GM21423 (cell line): ENCODE measurements around the gene WDFY1.

ENCODE experiments used
- ATAC-seq: cut with Tn5 transposase; IDR thresholded peaks from one replicate; pipeline ENCODE4 v1.9.1; 2021; ENCODE audit warnings: mild to moderate bottlenecking, moderate library complexity; ENCODE audit not compliant: unreplicated experiment

WDFY1 gene

GRCh38 chr2:223932816-223933800 lies 12.0 kb downstream of the WDFY1 start:
- ATAC-seq = no peak

GRCh38 chr2:223930103-223930976 lies 14.8 kb downstream of the WDFY1 start:
- no peak for ATAC-seq

DNA sequence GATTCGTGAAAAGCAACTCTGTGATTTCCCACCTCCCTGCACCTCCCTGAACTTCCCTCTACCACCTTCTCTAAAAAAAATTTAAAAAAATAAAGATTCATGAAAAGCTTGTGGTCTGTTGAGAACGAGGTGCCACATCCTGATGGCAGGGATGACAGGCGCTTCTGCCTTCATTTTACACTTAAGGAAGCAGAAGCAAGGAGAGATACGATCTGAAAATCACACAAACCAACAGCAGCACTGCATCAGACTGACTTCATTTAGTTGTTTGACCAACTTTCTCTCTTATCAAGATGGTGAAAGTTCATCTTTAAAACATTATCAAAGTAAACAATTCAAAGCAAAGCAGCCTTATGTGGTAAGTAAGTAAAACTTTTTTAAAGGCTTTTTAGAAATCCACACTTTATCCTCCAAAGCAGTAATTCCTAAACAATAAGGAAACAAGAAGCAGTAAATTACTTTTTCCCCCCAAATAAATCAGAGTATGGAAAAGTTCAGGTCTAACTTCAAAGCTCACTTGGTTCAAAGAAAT lies 15.5 kb downstream of the WDFY1 start:
- no peak for ATAC-seq

DNA sequence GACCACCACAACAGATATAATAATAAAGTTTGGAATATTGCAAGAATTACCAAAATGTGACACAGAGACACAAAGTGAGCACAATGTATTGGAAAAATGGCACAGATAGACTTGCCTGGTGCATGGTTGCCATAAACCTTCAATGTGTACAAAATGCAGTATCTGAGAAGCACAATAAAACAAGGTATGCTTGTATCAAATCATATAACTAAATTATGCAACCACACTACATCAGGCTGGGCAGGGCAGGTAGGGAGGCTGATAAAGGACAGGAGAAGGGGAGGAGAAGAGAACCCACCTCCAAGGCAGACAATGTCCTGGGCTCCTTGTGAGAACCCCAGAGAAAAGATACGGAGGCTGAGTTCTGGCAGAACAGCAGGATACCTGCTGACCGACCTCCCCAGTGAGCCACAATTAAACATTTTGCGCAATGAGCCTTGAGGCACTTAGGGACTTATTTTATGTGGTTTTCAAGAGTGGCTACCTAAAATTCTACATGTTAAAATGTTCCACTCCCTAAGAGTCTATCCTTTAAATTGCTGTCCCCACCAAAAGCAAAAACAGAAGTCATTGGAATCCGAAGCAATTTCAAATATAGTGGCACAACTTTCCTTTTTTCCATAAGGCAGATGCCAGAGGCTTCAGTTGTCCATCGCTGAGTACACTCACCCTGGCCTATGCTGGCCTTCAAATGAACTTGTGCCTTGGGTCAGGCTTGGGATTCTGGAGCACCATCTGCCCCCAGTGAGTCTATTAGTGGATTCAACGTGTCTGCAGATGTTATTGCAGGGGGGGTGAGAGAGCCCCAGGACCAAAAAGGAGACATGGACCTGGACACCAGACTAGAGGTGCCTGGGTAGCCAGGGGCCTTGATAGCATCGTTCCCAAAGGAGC lies 16.8 kb downstream of the WDFY1 start:
- no peak for ATAC-seq

GRCh38 chr2:223925106-223925505 lies 20.0 kb downstream of the WDFY1 start:
- ATAC-seq = no peak

DNA sequence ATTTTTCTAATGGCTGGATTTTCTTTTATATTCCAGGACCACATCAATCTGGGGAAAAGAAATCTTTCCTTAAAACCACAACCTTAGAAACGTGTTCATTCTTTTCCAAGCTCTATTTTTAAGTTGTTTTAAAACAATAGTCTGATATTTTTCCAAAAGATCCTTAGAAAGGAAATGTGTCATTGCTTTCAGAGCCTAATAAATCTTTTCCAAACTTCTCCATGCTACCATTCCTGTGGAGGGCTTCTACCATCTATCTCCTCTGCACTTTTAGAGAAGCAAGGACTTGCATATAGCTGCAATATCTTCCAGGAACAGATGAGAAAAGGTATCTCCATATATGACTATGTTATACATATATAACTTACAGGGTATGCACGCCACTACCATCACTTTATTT lies 21.2 kb downstream of the WDFY1 start:
- no peak for ATAC-seq

DNA sequence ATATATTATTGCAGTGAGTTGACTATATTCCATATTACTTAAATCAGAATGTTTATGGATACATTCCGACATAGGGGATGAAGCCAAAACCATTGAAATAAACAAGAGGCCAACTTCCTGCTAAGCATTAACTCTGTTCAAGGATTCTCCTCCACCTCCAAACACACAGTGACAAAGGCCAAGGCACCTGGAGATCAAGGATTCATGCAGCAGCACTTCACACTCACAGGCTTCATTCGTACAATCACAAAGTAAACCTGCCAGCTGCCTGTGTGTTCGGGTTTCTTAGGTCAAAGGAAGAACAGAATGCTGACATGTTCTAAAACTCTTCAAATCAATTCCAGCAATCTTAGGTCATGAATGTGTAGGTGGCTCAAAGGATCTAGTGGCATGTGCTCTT lies 22.8 kb downstream of the WDFY1 start:
- no peak for ATAC-seq

GRCh38 chr2:223921204-223921603 lies 23.9 kb downstream of the WDFY1 start:
- no peak for ATAC-seq

- ATAC-seq = no peak
Observed at GRCh38 chr2:223920109-223920508, 25.0 kb downstream of the WDFY1 start.

- no peak for ATAC-seq
Observed at GRCh38 chr2:223918671-223919134, 26.4 kb downstream of the WDFY1 start.

DNA sequence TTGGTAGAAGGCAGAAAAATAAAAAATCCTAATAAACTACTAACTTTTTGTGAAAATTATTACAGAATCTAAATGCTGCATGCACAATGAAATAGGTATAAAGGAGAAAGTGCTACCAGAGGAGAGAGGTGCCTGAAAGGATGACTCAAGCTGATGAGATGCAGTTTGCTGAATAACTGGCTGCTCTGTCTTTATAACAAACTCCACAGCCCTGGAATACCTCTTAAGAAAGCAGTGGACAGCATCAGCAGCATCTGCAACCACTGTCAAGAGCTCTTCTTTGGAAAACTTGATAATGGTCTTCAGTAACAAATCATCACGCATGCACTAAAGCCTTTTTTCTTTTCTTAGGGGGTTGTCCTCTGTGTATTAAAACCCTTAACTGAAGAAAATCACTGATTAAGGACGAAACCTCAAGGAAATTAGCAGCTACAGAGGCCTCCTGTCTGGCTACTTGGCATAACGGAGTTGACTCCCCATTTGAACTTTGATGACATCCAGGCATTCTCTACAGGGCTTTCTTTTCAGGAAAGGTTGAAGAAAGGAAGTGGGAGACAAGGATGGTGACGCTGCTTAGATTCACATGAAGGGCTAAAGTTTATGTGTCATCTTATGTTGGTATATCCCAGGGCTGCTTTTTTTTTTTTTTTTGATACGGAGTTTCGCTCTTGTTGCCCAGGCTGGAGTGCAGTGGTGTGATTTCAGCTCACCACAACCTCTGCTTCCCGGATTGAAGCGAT lies 28.8 kb downstream of the WDFY1 start:
- ATAC-seq = no peak

GRCh38 chr2:223915071-223915470 lies 30.1 kb downstream of the WDFY1 start:
- no peak for ATAC-seq

- ATAC-seq = no peak
Observed at GRCh38 chr2:223914324-223914723, 30.8 kb downstream of the WDFY1 start.

DNA sequence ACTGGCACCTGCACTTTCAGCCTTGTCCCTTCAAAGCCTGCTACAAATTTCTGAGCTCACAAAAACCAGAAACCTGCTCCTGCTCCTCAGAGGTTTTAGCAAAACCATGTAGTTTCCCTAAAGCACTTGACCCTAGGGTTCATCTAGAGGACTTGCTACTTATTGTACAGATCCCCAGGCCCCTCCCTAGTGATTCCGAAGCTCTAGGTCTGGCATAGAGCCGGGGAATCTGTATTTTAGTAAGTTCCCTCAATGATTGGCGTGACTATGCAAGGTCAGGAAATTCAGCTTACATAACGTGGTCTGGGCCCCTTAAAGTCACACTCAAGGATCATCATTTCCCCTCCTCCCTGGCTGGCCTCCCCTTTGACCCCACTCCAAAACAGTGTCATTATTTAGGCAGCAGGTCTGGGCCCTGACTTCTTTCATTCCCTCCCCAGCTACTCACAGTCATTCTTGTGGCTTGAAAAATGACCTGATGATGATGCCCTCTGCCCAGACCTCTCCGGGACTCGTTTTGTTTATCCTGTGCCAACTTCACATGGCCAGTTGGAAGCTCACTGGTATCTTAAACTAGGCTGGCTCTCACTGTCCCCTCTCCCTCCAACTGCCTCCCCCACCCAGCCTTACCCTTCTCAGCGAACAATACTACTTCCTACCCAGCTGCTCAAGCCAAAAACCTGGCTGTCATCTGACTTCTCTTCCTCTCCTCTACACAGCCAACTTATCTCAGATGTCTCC lies 36.0 kb downstream of the WDFY1 start:
- no peak for ATAC-seq

- no peak for ATAC-seq
Observed at GRCh38 chr2:223908304-223908998, 36.7 kb downstream of the WDFY1 start.

DNA sequence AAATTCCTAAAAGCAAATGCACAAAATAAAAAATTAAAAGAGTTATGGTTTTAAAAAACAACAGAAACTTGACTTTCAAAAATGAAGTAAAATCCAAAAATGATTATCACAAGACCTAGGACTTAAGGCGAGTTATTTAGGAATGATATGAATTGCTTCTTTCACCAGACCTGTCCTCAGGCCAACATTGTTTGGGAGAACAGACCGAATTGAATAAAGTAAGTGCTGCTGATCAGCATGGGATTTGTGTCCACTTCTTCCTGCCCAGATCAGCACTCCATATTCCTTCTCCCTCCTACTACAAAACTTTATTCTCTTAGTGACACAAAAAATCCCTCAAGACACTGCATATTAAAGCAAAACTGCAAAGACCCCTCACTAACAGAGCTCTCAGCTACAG lies 39.1 kb downstream of the WDFY1 start:
- no peak for ATAC-seq

DNA sequence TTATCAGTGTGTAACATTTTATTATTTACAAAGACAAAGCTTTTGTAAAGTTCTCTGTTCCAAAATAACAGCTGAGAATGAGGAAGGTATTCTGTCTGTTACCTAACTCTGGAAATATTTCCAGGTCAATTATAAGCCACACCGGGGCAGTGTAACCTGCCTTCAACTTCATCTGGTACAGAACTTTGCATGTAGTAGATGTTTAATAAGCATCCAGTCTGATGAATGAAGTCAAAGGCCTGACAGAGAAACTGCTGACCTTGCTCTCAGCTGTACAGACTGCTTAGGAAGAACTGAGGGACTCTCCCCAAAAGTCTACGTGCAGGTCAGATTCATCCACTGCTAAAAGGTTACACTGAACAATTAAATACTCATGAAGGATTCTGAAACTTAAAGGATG lies 43.3 kb downstream of the WDFY1 start:
- ATAC-seq = peak; percentile 45

DNA sequence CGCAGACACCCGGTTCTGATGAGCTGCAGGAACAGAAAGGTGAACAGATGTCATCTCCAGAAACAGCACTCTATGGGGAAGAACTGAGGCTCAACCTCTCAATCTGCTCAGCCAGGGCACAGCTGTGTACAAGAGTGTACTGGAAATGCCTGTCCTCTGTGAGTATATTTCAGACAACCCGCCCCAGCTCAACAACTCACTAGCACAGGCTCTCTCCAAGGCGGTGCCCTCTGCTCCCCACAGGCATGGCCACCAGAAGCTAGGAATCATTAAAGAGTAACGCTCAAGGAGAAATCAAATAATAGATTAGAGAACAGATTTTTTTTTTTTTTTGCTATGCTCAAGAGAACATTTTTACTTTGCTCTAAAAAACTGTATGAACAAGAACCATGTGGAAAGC lies 43.8 kb downstream of the WDFY1 start:
- no peak for ATAC-seq
